Measurements from ENCODE around the gene SLC22A23. TPM values are rescaled to one million over a fixed set of nuclear protein-coding genes. Genes with fewer than 3 reads are reported as not detected.

Gene SLC22A23
- total and polyA plus RNA-seq, 2 experiments from 2014 or later: 6.1 to 38.3 TPM

DNA sequence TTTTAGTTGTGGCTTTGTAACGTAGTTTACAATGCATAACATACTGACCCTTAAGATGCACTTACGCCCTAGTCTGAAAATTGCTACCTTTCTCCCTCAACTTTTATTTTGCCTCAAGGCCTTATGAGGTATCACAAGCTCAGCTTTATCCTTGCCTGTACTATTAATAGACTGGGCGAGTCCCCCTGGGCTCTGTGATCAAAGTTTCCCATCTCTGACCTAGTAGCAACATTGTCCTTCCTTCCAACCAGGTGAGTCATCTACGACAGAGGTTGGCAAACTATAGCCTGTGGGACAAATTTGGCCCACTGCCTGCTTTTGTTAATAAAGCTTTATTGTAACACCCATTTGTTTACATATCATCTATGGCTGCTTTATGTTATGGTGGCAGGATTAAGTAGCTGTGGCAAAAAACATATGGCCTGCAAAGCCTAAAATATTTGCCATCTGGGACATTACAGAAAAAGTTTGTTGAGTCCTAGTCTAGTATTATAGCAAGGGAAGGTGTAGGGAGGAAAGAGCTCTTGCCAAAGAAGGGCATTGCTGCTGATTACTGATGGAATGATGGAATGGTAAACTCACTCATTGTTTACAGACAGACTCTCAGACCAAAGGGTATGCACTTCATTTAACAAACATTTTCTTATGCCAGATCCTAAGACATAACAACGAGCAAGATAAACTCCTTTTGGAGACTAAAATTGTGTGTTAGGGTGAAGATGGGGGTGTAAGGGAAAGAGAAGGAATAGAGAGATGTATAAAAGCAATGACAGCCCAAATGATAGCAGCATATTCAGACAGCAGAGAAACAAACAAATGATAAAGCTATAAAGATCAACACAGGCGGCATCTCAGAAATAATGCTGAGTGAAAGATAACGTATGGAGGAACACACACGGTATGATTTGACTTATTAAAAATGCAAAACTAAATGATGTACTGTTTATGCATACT lies 74.2 kb downstream of the SLC22A23 start:
- H3K79me2 ChIP-seq (replicated peaks; ENCODE audit: insufficient read depth): peaks cover 75% of the 10 kb centered on the region
- Mint-ChIP-seq H3K9me3 (no peaks in the 10 kb centered on the region), H3K27ac (no peak overlapping the region), H3K36me3 (ENCODE audit: low read depth) (peaks cover 7% of the 10 kb centered on the region; the same call in 2 of the 3 replicates), H3K4me1 (peaks cover 59% of the 10 kb centered on the region), H3K4me3 (no peak overlapping the region), H3K27me3 (ENCODE audit: insufficient read depth, low read depth, poor library complexity) (peaks cover 2% of the 10 kb centered on the region)
- H3K27ac ChIP-seq (ENCODE audit: low read depth): no peak overlapping the region
- H3K27me3 ChIP-seq (ENCODE audit: insufficient read depth): no peaks in the 10 kb centered on the region
- peaks cover 21% of the 10 kb centered on the region; the same call in 1 of the 2 replicates for H3K4me1 ChIP-seq (ENCODE audit: insufficient read depth)
- DNase-seq (ENCODE audit: low spot score) (no peak), ATAC-seq (no peak)
- no peaks in the 10 kb centered on the region for H3F3A ChIP-seq (replicated peaks; ENCODE audit: low read depth)
- H2AFZ ChIP-seq: no peak overlapping the region
- H3K4me3 ChIP-seq: no peak overlapping the region
- TF ChIP-seq CREB1 (CRISPR knock-in tag; IDR thresholded peaks at IDR 0.05; ENCODE audit: low read depth): no peak
- H3K9me2 ChIP-seq (ENCODE audit: insufficient read depth): no peaks in the 10 kb centered on the region
- peaks cover 4% of the 10 kb centered on the region; the same call in 1 of the 2 replicates for H3K36me3 ChIP-seq (ENCODE audit: insufficient read depth)
- peaks cover 14% of the 10 kb centered on the region for H4K20me1 ChIP-seq (replicated peaks; ENCODE audit: insufficient read depth)
- no peak overlapping the region for H3K4me2 ChIP-seq

DNA sequence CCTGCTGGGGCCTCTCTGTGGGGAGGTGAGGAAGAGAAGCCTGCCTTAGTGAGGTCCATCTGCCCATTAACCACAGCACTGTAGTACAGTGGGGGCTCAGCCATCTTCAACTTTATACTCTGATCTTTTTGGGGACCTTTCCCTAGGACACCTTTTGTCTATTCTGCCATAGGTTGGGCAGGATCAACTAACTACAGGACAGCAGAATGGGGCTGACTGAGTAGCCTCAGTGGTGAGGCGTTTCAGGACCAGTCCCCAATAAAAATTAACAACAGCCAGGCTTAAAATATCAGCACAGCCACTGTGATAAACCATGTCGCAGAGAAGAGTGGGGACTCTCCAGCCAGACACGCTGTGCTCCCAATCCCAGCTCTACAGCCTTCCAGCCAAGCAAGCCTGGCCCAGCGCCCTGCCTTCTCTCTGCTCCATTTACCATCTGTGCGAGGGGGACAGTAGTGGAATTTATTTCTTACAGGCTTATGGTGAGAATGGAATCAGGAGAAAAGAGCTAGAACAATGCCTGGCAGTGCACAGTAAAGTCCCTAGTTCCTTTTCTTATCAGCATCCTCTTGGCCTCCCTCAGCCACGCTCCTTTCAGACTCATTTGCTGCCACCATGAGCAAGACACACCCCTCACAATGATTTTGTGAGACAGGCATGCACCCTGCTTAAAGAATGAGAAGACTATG lies 75.5 kb downstream of the SLC22A23 start:
- H3K4me3 Mint-ChIP-seq: no peak overlapping the region
- H3K9me2 ChIP-seq (ENCODE audit: insufficient read depth): no peaks in the 10 kb centered on the region
- H3K4me1 Mint-ChIP-seq: peaks cover 63% of the 10 kb centered on the region
- peaks cover 14% of the 10 kb centered on the region for H4K20me1 ChIP-seq (replicated peaks; ENCODE audit: insufficient read depth)
- no peaks in the 10 kb centered on the region for H3K9me3 Mint-ChIP-seq
- no peaks in the 10 kb centered on the region for H3F3A ChIP-seq (replicated peaks; ENCODE audit: low read depth)
- no peak for TF ChIP-seq EZH2phosphoT487 (IDR thresholded peaks at IDR 0.05; ENCODE audit: unreplicated experiment)
- no peak for TF ChIP-seq CREB1 (CRISPR knock-in tag; IDR thresholded peaks at IDR 0.05; ENCODE audit: low read depth)
- TF ChIP-seq NANOG (IDR thresholded peaks at IDR 0.05; ENCODE audit: borderline replicate concordance): no peak
- no peak for TF ChIP-seq EZH2 (IDR thresholded peaks at IDR 0.05; ENCODE audit: low read depth, unreplicated experiment)
- no peak for TF ChIP-seq POLR2AphosphoS5 (IDR thresholded peaks at IDR 0.05; ENCODE audit: low read depth)
- TF ChIP-seq, protein P1, sequence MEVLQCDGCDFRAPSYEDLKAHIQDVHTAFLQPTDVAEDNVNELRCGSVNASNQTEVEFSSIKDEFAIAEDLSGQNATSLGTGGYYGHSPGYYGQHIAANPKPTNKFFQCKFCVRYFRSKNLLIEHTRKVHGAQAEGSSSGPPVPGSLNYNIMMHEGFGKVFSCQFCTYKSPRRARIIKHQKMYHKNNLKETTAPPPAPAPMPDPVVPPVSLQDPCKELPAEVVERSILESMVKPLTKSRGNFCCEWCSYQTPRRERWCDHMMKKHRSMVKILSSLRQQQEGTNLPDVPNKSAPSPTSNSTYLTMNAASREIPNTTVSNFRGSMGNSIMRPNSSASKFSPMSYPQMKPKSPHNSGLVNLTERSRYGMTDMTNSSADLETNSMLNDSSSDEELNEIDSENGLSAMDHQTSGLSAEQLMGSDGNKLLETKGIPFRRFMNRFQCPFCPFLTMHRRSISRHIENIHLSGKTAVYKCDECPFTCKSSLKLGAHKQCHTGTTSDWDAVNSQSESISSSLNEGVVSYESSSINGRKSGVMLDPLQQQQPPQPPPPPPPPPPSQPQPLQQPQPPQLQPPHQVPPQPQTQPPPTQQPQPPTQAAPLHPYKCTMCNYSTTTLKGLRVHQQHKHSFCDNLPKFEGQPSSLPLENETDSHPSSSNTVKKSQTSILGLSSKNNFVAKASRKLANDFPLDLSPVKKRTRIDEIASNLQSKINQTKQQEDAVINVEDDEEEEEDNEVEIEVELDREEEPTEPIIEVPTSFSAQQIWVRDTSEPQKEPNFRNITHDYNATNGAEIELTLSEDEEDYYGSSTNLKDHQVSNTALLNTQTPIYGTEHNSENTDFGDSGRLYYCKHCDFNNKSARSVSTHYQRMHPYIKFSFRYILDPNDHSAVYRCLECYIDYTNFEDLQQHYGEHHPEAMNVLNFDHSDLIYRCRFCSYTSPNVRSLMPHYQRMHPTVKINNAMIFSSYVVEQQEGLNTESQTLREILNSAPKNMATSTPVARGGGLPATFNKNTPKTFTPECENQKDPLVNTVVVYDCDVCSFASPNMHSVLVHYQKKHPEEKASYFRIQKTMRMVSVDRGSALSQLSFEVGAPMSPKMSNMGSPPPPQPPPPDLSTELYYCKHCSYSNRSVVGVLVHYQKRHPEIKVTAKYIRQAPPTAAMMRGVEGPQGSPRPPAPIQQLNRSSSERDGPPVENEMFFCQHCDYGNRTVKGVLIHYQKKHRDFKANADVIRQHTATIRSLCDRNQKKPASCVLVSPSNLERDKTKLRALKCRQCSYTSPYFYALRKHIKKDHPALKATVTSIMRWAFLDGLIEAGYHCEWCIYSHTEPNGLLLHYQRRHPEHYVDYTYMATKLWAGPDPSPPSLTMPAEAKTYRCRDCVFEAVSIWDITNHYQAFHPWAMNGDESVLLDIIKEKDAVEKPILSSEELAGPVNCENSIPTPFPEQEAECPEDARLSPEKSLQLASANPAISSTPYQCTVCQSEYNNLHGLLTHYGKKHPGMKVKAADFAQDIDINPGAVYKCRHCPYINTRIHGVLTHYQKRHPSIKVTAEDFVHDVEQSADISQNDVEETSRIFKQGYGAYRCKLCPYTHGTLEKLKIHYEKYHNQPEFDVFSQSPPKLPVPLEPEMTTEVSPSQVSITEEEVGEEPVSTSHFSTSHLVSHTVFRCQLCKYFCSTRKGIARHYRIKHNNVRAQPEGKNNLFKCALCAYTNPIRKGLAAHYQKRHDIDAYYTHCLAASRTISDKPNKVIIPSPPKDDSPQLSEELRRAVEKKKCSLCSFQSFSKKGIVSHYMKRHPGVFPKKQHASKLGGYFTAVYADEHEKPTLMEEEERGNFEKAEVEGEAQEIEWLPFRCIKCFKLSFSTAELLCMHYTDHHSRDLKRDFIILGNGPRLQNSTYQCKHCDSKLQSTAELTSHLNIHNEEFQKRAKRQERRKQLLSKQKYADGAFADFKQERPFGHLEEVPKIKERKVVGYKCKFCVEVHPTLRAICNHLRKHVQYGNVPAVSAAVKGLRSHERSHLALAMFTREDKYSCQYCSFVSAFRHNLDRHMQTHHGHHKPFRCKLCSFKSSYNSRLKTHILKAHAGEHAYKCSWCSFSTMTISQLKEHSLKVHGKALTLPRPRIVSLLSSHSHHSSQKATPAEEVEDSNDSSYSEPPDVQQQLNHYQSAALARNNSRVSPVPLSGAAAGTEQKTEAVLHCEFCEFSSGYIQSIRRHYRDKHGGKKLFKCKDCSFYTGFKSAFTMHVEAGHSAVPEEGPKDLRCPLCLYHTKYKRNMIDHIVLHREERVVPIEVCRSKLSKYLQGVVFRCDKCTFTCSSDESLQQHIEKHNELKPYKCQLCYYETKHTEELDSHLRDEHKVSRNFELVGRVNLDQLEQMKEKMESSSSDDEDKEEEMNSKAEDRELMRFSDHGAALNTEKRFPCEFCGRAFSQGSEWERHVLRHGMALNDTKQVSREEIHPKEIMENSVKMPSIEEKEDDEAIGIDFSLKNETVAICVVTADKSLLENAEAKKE (CRISPR knock-in tag; IDR thresholded peaks at IDR 0.05): no peak
- TF ChIP-seq, protein P2, sequence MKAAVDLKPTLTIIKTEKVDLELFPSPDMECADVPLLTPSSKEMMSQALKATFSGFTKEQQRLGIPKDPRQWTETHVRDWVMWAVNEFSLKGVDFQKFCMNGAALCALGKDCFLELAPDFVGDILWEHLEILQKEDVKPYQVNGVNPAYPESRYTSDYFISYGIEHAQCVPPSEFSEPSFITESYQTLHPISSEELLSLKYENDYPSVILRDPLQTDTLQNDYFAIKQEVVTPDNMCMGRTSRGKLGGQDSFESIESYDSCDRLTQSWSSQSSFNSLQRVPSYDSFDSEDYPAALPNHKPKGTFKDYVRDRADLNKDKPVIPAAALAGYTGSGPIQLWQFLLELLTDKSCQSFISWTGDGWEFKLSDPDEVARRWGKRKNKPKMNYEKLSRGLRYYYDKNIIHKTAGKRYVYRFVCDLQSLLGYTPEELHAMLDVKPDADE (IDR thresholded peaks at IDR 0.05): no peak
- no peak for TF ChIP-seq ZNF114 (CRISPR knock-in tag; IDR thresholded peaks at IDR 0.05)
- no peak overlapping the region for H3K4me2 ChIP-seq
- H3K4me1 ChIP-seq (ENCODE audit: insufficient read depth): peaks cover 21% of the 10 kb centered on the region; the same call in 1 of the 2 replicates
- no peaks in the 10 kb centered on the region for H3K27me3 ChIP-seq (ENCODE audit: insufficient read depth)
- H3K36me3 Mint-ChIP-seq (ENCODE audit: low read depth): no peaks in the 10 kb centered on the region; the same call in 1 of the 3 replicates
- DNase-seq (ENCODE audit: low spot score) (no peak), ATAC-seq (no peak)
- H3K79me2 ChIP-seq (replicated peaks; ENCODE audit: insufficient read depth): peaks cover 75% of the 10 kb centered on the region
- no peaks in the 10 kb centered on the region for H3K36me3 ChIP-seq (ENCODE audit: insufficient read depth)
- peaks cover 3% of the 10 kb centered on the region for H3K27me3 Mint-ChIP-seq (ENCODE audit: insufficient read depth, low read depth, poor library complexity)
- H3K27ac Mint-ChIP-seq: 0 out of 2 replicates have a peak overlapping the region, but pooled peaks have one; percentile 13
- H3K4me3 ChIP-seq: no peak overlapping the region
- no peak overlapping the region for H3K27ac ChIP-seq (ENCODE audit: low read depth)
- no peak overlapping the region for H2AFZ ChIP-seq
